GM21390 (cell line): ENCODE measurements around the gene ADPGK.
"Not testable (repeated sequence)": the region's sequence is repeated elsewhere in the genome, so short reads cannot be mapped to it uniquely, and the experiment has no call there.

Source experiments
- ATAC-seq: cut with Tn5 transposase; IDR thresholded peaks from one replicate; pipeline ENCODE4 v1.9.1; 2021; ENCODE audit not compliant: unreplicated experiment

Gene ADPGK

GRCh38 chr15:72783640-72784455 lies at the start of gene ADPGK:
Gene ADPGK, minus strand, starts transcription at chr15:72783758. Its CDS starts 67 bp downstream, at chr15:72783691.
- ATAC-seq, result peak; percentile 71

GRCh38 chr15:72827226-72827625 lies 43.7 kb upstream of the ADPGK start:
- ATAC-seq, result no peak

- no peak for ATAC-seq
Measured at GRCh38 chr15:72826611-72827010, 43.1 kb upstream of the ADPGK start.

GRCh38 chr15:72825829-72826228 lies 42.3 kb upstream of the ADPGK start:
- no peak for ATAC-seq

GRCh38 chr15:72824781-72825180 lies 41.2 kb upstream of the ADPGK start:
- no peak for ATAC-seq

- no peak for ATAC-seq
Measured at GRCh38 chr15:72824112-72824511, 40.6 kb upstream of the ADPGK start.

- ATAC-seq, result no peak
Measured at GRCh38 chr15:72820278-72820677, 36.7 kb upstream of the ADPGK start.

GRCh38 chr15:72818632-72819031 lies 35.1 kb upstream of the ADPGK start:
- no peak for ATAC-seq

- no peak for ATAC-seq
Measured at GRCh38 chr15:72813345-72814004, 29.9 kb upstream of the ADPGK start.

GRCh38 chr15:72809329-72809728 lies 25.8 kb upstream of the ADPGK start:
- ATAC-seq, result no peak

GRCh38 chr15:72807346-72807745 lies 23.8 kb upstream of the ADPGK start:
- not testable (repeated sequence) for ATAC-seq

- no peak for ATAC-seq
Measured at GRCh38 chr15:72803006-72803405, 19.4 kb upstream of the ADPGK start.

GRCh38 chr15:72801590-72802325 lies 18.2 kb upstream of the ADPGK start:
- no peak for ATAC-seq

GRCh38 chr15:72800833-72801481 lies 17.4 kb upstream of the ADPGK start:
- no peak for ATAC-seq

GRCh38 chr15:72797834-72798233 lies 14.3 kb upstream of the ADPGK start:
- no peak for ATAC-seq

GRCh38 chr15:72797338-72797689 lies 13.8 kb upstream of the ADPGK start:
- ATAC-seq, result no peak

GRCh38 chr15:72796515-72797337 lies 13.2 kb upstream of the ADPGK start:
- ATAC-seq, result no peak

- ATAC-seq, result no peak
Measured at GRCh38 chr15:72796210-72796514, 12.6 kb upstream of the ADPGK start.

GRCh38 chr15:72793766-72794660 lies 10.5 kb upstream of the ADPGK start:
- no peak for ATAC-seq

GRCh38 chr15:72792431-72792830 lies 8.9 kb upstream of the ADPGK start:
- ATAC-seq, result no peak
